K562 (cell line): Measurements from ENCODE around the gene PRRC2A. TPM values are rescaled to one million over a fixed set of nuclear protein-coding genes. Genes with fewer than 3 reads are reported as not detected.

Experiments
- HDAC1 ChIP-seq, 2 experiments: fragments of 450-650 bp; IDR thresholded peaks; 2 replicates each; pipeline ENCODE4 v1.6.1; 2016 to 2017; ENCODE audit warnings: inconsistent platforms in 1 of 2, mild to moderate bottlenecking in 1 of 2, moderate library complexity in 1 of 2
- HDAC2 ChIP-seq: fragments of 450-650 bp; IDR thresholded peaks from 2 replicates; pipeline ENCODE4 v1.6.1; 2016; ENCODE audit warnings: mild to moderate bottlenecking
- HNRNPH1 ChIP-seq: fragments of 200-400 bp; formaldehyde crosslinking; optimal IDR thresholded peaks from 2 replicates; pipeline ENCODE3; 2017; ENCODE audit warnings: low read depth, mild to moderate bottlenecking, low read length, moderate library complexity
- HOXB6 ChIP-seq: fragments of 250-450 bp; sonication (Bioruptor Pico); IDR thresholded peaks from 2 replicates; pipeline ENCODE4 v1.5.1; 2022; ENCODE audit warnings: mild to moderate bottlenecking, borderline replicate concordance
- IFI16 ChIP-seq: fragments of 250-450 bp; sonication (Bioruptor Pico); IDR thresholded peaks from 2 replicates; pipeline ENCODE4 v2.1.2; 2022; ENCODE audit warnings: mild to moderate bottlenecking, inconsistent platforms
- MECOM ChIP-seq: fragments of 250-450 bp; sonication (Bioruptor Pico); IDR thresholded peaks from 2 replicates; pipeline ENCODE4 v1.8.0; 2022; ENCODE audit warnings: inconsistent platforms
- POLR2G ChIP-seq: fragments of 200-400 bp; formaldehyde crosslinking; IDR thresholded peaks from 2 replicates; pipeline ENCODE4 v1.6.1; 2017; ENCODE audit warnings: low read depth, mild to moderate bottlenecking, antibody characterized with exemption, low read length, moderate library complexity
- PTRF ChIP-seq: fragments of 450-650 bp; IDR thresholded peaks from 2 replicates; pipeline ENCODE4 v1.6.1; 2016; ENCODE audit warnings: mild to moderate bottlenecking, missing genetic modification characterization, missing compliant biosample characterization
- ZNF239 ChIP-seq: fragments of 250-450 bp; sonication (Bioruptor Pico); IDR thresholded peaks from 2 replicates; pipeline ENCODE4 v1.4.0; 2020; ENCODE audit warnings: mild to moderate bottlenecking
- ZNF707 ChIP-seq: fragments of 250-450 bp; sonication (Bioruptor Pico); conservative IDR thresholded peaks from 2 replicates; pipeline ENCODE4 v1.8.0; 2022; ENCODE audit warnings: inconsistent platforms, mild to moderate bottlenecking, moderate library complexity
- polyA plus RNA-seq, 8 experiments: library from polyadenylated mRNA; depleted of rRNA in 4 of 8; stranded (reverse) in 5 of 8; unstranded in 3 of 8; fragments of >200 nt; fragmentation: Nextera tagmentation in 2 of 8; fragmentation: Illumina TruSeq in 1 of 8; extraction: Ambion mirVana in 2 of 8; extraction: Trizol in 1 of 8; gene quantifications; 2 replicates each; pipeline versions ENCODE4 v1.2.1 to v1.2.3, GENCODE V29; 2011 to 2014; ENCODE audit warnings: inconsistent platforms in 1 of 8, missing spikeins in 1 of 8
- total RNA-seq, 7 experiments: library from RNA; depleted of rRNA in 6 of 7; stranded (reverse); fragments of >200 nt in 6 of 7; fragmentation: Illumina TruSeq in 2 of 7; extraction: Trizol in 2 of 7; gene quantifications; 2 replicates each; pipeline versions ENCODE4 v1.2.1 to v1.2.3, GENCODE V29; 2011 to 2021; ENCODE audit warnings: low replicate concordance in 1 of 7
- TF ChIP-seq, protein P1 (sequence below): fragments of 250-450 bp; sonication (Bioruptor Pico); IDR thresholded peaks from 2 replicates; pipeline ENCODE4 v1.5.0; 2022; ENCODE audit warnings: mild to moderate bottlenecking
- TF ChIP-seq, protein P2 (sequence below): fragments of 450-650 bp; IDR thresholded peaks from 2 replicates; pipeline ENCODE4 v1.6.1; 2016; ENCODE audit warnings: mild to moderate bottlenecking
- TF ChIP-seq, protein P3 (sequence below), 2 experiments: fragments of 450-650 bp in 1 of 2; sonication (generic) in 1 of 2; formaldehyde crosslinking in 1 of 2; IDR thresholded peaks; 2 replicates each; pipeline versions ENCODE4 v1.7.1 to v1.9.0; 2016 to 2022; ENCODE audit warnings: inconsistent platforms in 1 of 2, mild to moderate bottlenecking in 1 of 2, missing genetic modification reagents in 1 of 2

The PRRC2A gene
- total and polyA plus RNA-seq, 9 of the 15 experiments (the other 6 are each of a cell fraction or from before 2014, with no cell fraction given), result 1.0 to 332 (median 63.0) TPM

- TF ChIP-seq, protein P1, sequence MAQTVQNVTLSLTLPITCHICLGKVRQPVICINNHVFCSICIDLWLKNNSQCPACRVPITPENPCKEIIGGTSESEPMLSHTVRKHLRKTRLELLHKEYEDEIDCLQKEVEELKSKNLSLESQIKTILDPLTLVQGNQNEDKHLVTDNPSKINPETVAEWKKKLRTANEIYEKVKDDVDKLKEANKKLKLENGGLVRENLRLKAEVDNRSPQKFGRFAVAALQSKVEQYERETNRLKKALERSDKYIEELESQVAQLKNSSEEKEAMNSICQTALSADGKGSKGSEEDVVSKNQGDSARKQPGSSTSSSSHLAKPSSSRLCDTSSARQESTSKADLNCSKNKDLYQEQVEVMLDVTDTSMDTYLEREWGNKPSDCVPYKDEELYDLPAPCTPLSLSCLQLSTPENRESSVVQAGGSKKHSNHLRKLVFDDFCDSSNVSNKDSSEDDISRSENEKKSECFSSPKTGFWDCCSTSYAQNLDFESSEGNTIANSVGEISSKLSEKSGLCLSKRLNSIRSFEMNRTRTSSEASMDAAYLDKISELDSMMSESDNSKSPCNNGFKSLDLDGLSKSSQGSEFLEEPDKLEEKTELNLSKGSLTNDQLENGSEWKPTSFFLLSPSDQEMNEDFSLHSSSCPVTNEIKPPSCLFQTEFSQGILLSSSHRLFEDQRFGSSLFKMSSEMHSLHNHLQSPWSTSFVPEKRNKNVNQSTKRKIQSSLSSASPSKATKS (CRISPR knock-in tag), result 0 out of 2 replicates have a peak, but pooled peaks have one; percentile 49
- TF ChIP-seq ZNF707 (CRISPR knock-in tag) (no peak; the same call in 1 of the 2 replicates), IFI16 (CRISPR knock-in tag) (no peak), HNRNPH1 (no peak), HDAC2 (peak; percentile 86; the same call in 1 of the 2 replicates), ZNF239 (0 out of 2 replicates have a peak, but pooled peaks have one; percentile 24), PTRF (tag) (no peak), POLR2G (peak; percentile 89), HOXB6 (CRISPR knock-in tag) (peak; percentile 63; the same call in 1 of the 2 replicates), HDAC1 (IDR thresholded peaks at IDR 0.05) (peak in 1 of 2 experiments; percentile 93; a peak in 2 of 4 replicates), MECOM (no peak)
- TF ChIP-seq, protein P2, sequence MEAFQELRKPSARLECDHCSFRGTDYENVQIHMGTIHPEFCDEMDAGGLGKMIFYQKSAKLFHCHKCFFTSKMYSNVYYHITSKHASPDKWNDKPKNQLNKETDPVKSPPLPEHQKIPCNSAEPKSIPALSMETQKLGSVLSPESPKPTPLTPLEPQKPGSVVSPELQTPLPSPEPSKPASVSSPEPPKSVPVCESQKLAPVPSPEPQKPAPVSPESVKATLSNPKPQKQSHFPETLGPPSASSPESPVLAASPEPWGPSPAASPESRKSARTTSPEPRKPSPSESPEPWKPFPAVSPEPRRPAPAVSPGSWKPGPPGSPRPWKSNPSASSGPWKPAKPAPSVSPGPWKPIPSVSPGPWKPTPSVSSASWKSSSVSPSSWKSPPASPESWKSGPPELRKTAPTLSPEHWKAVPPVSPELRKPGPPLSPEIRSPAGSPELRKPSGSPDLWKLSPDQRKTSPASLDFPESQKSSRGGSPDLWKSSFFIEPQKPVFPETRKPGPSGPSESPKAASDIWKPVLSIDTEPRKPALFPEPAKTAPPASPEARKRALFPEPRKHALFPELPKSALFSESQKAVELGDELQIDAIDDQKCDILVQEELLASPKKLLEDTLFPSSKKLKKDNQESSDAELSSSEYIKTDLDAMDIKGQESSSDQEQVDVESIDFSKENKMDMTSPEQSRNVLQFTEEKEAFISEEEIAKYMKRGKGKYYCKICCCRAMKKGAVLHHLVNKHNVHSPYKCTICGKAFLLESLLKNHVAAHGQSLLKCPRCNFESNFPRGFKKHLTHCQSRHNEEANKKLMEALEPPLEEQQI, result no peak
- TF ChIP-seq, protein P3, sequence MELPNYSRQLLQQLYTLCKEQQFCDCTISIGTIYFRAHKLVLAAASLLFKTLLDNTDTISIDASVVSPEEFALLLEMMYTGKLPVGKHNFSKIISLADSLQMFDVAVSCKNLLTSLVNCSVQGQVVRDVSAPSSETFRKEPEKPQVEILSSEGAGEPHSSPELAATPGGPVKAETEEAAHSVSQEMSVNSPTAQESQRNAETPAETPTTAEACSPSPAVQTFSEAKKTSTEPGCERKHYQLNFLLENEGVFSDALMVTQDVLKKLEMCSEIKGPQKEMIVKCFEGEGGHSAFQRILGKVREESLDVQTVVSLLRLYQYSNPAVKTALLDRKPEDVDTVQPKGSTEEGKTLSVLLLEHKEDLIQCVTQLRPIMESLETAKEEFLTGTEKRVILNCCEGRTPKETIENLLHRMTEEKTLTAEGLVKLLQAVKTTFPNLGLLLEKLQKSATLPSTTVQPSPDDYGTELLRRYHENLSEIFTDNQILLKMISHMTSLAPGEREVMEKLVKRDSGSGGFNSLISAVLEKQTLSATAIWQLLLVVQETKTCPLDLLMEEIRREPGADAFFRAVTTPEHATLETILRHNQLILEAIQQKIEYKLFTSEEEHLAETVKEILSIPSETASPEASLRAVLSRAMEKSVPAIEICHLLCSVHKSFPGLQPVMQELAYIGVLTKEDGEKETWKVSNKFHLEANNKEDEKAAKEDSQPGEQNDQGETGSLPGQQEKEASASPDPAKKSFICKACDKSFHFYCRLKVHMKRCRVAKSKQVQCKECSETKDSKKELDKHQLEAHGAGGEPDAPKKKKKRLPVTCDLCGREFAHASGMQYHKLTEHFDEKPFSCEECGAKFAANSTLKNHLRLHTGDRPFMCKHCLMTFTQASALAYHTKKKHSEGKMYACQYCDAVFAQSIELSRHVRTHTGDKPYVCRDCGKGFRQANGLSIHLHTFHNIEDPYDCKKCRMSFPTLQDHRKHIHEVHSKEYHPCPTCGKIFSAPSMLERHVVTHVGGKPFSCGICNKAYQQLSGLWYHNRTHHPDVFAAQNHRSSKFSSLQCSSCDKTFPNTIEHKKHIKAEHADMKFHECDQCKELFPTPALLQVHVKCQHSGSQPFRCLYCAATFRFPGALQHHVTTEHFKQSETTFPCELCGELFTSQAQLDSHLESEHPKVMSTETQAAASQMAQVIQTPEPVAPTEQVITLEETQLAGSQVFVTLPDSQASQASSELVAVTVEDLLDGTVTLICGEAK (IDR thresholded peaks at IDR 0.05), result no peak
- TF ChIP-seq, protein P3 (CRISPR knock-in tag; IDR thresholded peaks at IDR 0.05), result no peak
Observed at GRCh38 chr6:31619805-31620585, 520 bp upstream of the PRRC2A start (continued).
